Transverse colon (tissue), 4 donors: ENCODE data around the gene SUV39H2. TPM values are rescaled to one million over a fixed set of nuclear protein-coding genes. Genes with fewer than 3 reads are reported as not detected.

Experiments
- DNase-seq: peaks from one replicate; pipeline ENCODE4 v3.0.0-alpha.2; 2019
- H3K27ac ChIP-seq, 4 donors: fragments of 200-600 bp; sonication (generic); 2 replicates each; pipeline ENCODE4 v1.5.1; 2016 to 2018; ENCODE audit warnings: inconsistent platforms in 4 of 4
- H3K27me3 ChIP-seq: fragments of 200-600 bp; sonication (generic); 2 replicates; pipeline ENCODE4 v1.5.1; 2017; ENCODE audit warnings: inconsistent platforms
- H3K36me3 ChIP-seq, 4 donors: fragments of 200-600 bp; sonication (generic); 2 replicates each; pipeline ENCODE4 v1.5.1; 2017 to 2019; ENCODE audit warnings: inconsistent platforms in 4 of 4
- H3K4me1 ChIP-seq, 4 donors: fragments of 200-600 bp; sonication (generic); 2 replicates each; pipeline ENCODE4 v1.5.1; 2017 to 2020; ENCODE audit warnings: inconsistent platforms in 4 of 4
- H3K4me3 ChIP-seq, 4 donors: fragments of 200-600 bp; sonication (generic); 1 replicate in 1 of 4; 2 replicates in 3 of 4; pipeline versions ENCODE4 v1.5.1 to v1.6.1; 2017 to 2019; ENCODE audit warnings: inconsistent platforms in 4 of 4
- H3K9me3 ChIP-seq, 2 donors: fragments of 200-600 bp; sonication (generic); 2 replicates each; pipeline ENCODE4 v1.5.1; 2017 to 2019; ENCODE audit warnings: inconsistent platforms in 2 of 2
- EP300 ChIP-seq: sonication (generic); formaldehyde crosslinking; IDR thresholded peaks from one replicate; pipeline ENCODE4 v1.6.1; 2017; ENCODE audit warnings: antibody characterized with exemption, low read depth
- POLR2A ChIP-seq: fragments of 450-650 bp; IDR thresholded peaks from one replicate; pipeline ENCODE4 v1.6.1; 2016; ENCODE audit warnings: antibody characterized with exemption, mild to moderate bottlenecking, moderate library complexity
- POLR2AphosphoS5 ChIP-seq, 3 donors: sonication (generic); formaldehyde crosslinking; IDR thresholded peaks; one replicate each; pipeline ENCODE4 v1.6.1; 2016; ENCODE audit warnings: antibody characterized with exemption in 3 of 3
- WGBS, 2 donors: methylation state at CpG; one replicate each; pipeline ENCODE4 v1.1.5; 2018; ENCODE audit warnings: low coverage in 1 of 2; 5-methylcytosine and 5-hydroxymethylcytosine counted together
- in situ Hi-C, 4 donors: fragments of 200-750 bp; cut with MboI; loops; one replicate each; pipeline versions ENCODE4 v1.15.0 to v1.15.1; 2017; ENCODE audit warnings: low sequenced_read_pairs in 3 of 4, low pct_ligation_motif_present in 1 of 4, low pct_unique_long_range_greater_than_20kb in 1 of 4
- intact Hi-C: fragments of 100-400 bp; cut with DNase I; formaldehyde crosslinking; loops from one replicate; pipeline ENCODE4 v1.15.1; 2023; ENCODE audit warnings: low total_unique reads
- total RNA-seq, 4 donors: library from RNA; depleted of rRNA; stranded (reverse); fragments of >200 nt; gene quantifications; one replicate each; pipeline ENCODE4 v1.1.0, GENCODE V29; 2016
- TF ChIP-seq, protein P1 (sequence below), 5 experiments: fragments of 200-600 bp in 3 of 5; fragments of 450-650 bp in 2 of 5; sonication (generic) in 3 of 5; IDR thresholded peaks; 1 replicate in 2 of 5; 2 replicates in 3 of 5; pipeline ENCODE4 v1.5.1; 2016 to 2017; ENCODE audit warnings: antibody characterized with exemption in 5 of 5, inconsistent platforms in 3 of 5, mild to moderate bottlenecking in 2 of 5, moderate library complexity in 1 of 5

Gene SUV39H2
- total RNA-seq, 4 donors from 2014 or later: 0.60 to 4.6 (median 3.0) TPM

DNA sequence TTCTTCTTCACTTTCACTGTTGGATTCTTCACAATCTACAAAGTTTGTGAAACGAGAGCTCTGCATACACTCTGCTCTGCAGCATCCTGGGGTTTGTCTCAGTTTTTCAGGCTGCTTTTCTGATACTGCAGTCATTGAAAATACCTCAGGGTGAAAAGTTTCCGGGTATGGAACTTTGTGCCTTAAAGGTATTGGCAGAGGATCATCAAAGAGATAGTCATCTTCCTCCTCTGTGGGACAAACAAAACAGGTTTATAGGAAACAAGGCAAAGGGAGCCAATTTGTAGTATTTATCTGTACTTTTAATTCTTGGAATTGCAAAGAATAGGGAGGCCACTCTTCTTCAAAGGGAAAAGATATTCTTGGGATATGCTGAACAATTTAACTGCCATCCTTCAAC lies 30.4 kb downstream of the SUV39H2 start:
- 74 to 88% methylated on average over 2 of the region's 2 CpGs for WGBS, 2 donors
- Histone ChIP-seq H3K9me3 (no peaks in the 10 kb centered on the region), H3K36me3 (peaks cover 0 to 53% (median 13%) of the 10 kb centered on the region in 4 donors), H3K27me3 (no peaks in the 10 kb centered on the region), H3K4me1 (no peaks in the 10 kb centered on the region), H3K27ac (no peak overlapping the region), H3K4me3 (no peak overlapping the region)
- in situ Hi-C loops: no loop called here
- TF ChIP-seq POLR2A (no peak), POLR2AphosphoS5 (IDR thresholded peaks at IDR 0.05) (no peak), EP300 (no peak)
- TF ChIP-seq, protein P1, sequence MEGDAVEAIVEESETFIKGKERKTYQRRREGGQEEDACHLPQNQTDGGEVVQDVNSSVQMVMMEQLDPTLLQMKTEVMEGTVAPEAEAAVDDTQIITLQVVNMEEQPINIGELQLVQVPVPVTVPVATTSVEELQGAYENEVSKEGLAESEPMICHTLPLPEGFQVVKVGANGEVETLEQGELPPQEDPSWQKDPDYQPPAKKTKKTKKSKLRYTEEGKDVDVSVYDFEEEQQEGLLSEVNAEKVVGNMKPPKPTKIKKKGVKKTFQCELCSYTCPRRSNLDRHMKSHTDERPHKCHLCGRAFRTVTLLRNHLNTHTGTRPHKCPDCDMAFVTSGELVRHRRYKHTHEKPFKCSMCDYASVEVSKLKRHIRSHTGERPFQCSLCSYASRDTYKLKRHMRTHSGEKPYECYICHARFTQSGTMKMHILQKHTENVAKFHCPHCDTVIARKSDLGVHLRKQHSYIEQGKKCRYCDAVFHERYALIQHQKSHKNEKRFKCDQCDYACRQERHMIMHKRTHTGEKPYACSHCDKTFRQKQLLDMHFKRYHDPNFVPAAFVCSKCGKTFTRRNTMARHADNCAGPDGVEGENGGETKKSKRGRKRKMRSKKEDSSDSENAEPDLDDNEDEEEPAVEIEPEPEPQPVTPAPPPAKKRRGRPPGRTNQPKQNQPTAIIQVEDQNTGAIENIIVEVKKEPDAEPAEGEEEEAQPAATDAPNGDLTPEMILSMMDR (IDR thresholded peaks at IDR 0.05): no peak
- DNase-seq: no peak
- intact Hi-C loops: no loop called here

DNA sequence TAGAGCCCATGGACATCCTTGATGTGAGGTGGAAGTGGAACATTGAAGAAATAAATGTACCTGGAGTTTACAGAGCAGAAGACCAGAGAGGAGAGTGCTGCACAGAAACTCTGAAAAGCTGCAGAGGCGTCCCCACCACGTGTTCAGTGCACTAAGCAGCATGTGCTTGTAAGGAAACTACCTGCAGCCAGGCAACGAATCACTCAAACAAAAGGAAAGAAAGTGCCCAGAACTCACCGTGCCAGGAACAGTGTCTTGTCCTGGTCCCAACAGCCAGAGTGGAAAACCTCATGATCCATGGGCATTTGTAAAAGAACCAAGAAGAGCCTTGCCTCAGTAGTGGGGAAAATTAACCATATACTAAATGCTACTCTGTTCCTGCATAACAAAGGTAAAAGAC lies 32.3 kb downstream of the SUV39H2 start:
- no peak for DNase-seq
- H3K9me3 ChIP-seq: no peaks in the 10 kb centered on the region
- TF ChIP-seq POLR2AphosphoS5 (IDR thresholded peaks at IDR 0.05): no peak
- TF ChIP-seq, protein P1 (IDR thresholded peaks at IDR 0.05): no peak
- no peak for TF ChIP-seq EP300
- no peak for TF ChIP-seq POLR2A
- no peaks in the 10 kb centered on the region for H3K4me1 ChIP-seq
- in situ Hi-C loops (no loop called here), intact Hi-C loops (no loop called here)
- no peak overlapping the region for H3K27ac ChIP-seq
- H3K27me3 ChIP-seq: no peaks in the 10 kb centered on the region
- H3K36me3 ChIP-seq: peaks cover 0 to 55% (median 16%) of the 10 kb centered on the region in 4 donors
- 82 to 96% methylated on average over 2 to 4 of the region's 4 CpGs for WGBS, 2 donors
- H3K4me3 ChIP-seq: no peak overlapping the region

DNA sequence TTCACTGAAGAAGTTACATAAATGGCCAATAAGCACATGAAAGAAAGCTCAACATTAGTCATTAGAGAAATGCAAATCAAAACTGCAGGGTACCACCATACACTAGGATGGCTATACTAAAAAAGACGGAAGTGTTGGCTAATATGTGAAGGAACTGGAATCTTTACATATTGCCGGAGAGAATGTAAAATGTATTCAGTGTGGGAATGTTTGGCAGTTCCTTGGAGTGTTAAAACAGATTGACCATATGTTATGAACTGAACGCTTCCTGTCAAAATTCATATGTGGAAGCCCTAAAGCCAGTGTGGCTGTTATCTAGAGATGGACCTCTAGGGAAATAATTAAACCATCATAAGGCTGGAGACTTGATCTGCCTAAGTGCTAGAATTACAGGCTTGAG lies 33.1 kb downstream of the SUV39H2 start:
- intact Hi-C loops (no loop called here), in situ Hi-C loops (no loop called here)
- Histone ChIP-seq H3K4me3 (no peak overlapping the region), H3K27ac (no peak overlapping the region), H3K4me1 (no peaks in the 10 kb centered on the region), H3K36me3 (peaks cover 0 to 64% (median 19%) of the 10 kb centered on the region in 4 donors), H3K27me3 (no peaks in the 10 kb centered on the region), H3K9me3 (peaks cover 1 to 4% of the 10 kb centered on the region in 2 donors)
- WGBS, 2 donors: 97 to 100% methylated on average over 3 of the region's 3 CpGs
- DNase-seq: no peak
- no peak for TF ChIP-seq POLR2AphosphoS5 (IDR thresholded peaks at IDR 0.05)
- TF ChIP-seq POLR2A: no peak
- TF ChIP-seq, protein P1 (IDR thresholded peaks at IDR 0.05): no peak
- TF ChIP-seq EP300: no peak

DNA sequence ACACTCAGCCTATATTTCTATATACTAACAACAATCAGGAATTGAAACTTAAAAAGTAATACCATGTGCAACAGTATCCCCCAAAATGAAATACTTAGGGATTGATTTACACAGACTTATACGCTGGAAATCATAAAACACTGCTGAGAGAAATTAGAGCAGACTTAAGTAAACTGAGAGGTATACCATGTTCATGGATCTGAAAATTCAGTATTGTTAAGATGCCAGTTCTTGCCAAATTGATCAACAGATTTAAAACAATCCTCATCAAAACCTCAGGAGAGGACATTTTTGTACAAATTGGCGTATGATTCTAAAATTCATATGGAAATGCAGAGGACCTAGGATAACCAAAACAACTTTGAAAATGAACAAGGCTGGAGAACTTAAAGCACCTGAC lies 37.9 kb downstream of the SUV39H2 start:
- peaks cover 11 to 21% of the 10 kb centered on the region in 2 donors for H3K9me3 ChIP-seq
- H3K36me3 ChIP-seq: peaks cover 0 to 77% (median 25%) of the 10 kb centered on the region in 4 donors
- in situ Hi-C loops (no loop called here), intact Hi-C loops (no loop called here)
- DNase-seq: no peak
- WGBS, 2 donors: 97 to 100% methylated on average over 2 of the region's 2 CpGs
- no peak overlapping the region for H3K4me3 ChIP-seq
- no peaks in the 10 kb centered on the region for H3K27me3 ChIP-seq
- H3K27ac ChIP-seq: no peak overlapping the region
- H3K4me1 ChIP-seq: no peaks in the 10 kb centered on the region
- no peak for TF ChIP-seq EP300
- TF ChIP-seq, protein P1 (IDR thresholded peaks at IDR 0.05): no peak
- no peak for TF ChIP-seq POLR2A
- no peak for TF ChIP-seq POLR2AphosphoS5 (IDR thresholded peaks at IDR 0.05)
